Activated naive CD4-positive, alpha-beta T cell treated with anti-CD3 and anti-CD28 coated beads, Interleukin-2, amount 10 ng/mL, durations not matched to agents 7 days and 5 days (primary cell): ENCODE data around the gene VPS52.

Source experiments
- CTCF ChIA-PET: fragments of 350-600 bp; sonication (Branson Sonifier 250); formaldehyde crosslinking; loops from one replicate; lab custom pipeline; 2021; ENCODE audit warnings: antibody characterized with exemption; lab: Charles Lee
- DNase-seq: peaks from one replicate; pipeline ENCODE4 v3.0.0-alpha.2; 2020
- H3K27ac Mint-ChIP-seq: one replicate; pipeline ENCODE4 v1.8.0; 2021; ENCODE audit warnings: mild to moderate bottlenecking, moderate library complexity, mixed read lengths
- H3K27me3 Mint-ChIP-seq: one replicate; pipeline ENCODE4 v1.8.0; 2021; ENCODE audit warnings: mild to moderate bottlenecking, mixed read lengths
- H3K36me3 Mint-ChIP-seq: one replicate; pipeline ENCODE4 v1.8.0; 2021; ENCODE audit warnings: mixed read lengths
- H3K4me1 Mint-ChIP-seq: one replicate; pipeline ENCODE4 v1.8.0; 2021; ENCODE audit warnings: mixed read lengths
- H3K4me3 Mint-ChIP-seq: one replicate; pipeline ENCODE4 v1.8.0; 2021; ENCODE audit warnings: mild to moderate bottlenecking, moderate library complexity, mixed read lengths
- H3K9me3 Mint-ChIP-seq: one replicate; pipeline ENCODE4 v1.8.0; 2021; ENCODE audit warnings: mixed read lengths

The VPS52 gene

DNA sequence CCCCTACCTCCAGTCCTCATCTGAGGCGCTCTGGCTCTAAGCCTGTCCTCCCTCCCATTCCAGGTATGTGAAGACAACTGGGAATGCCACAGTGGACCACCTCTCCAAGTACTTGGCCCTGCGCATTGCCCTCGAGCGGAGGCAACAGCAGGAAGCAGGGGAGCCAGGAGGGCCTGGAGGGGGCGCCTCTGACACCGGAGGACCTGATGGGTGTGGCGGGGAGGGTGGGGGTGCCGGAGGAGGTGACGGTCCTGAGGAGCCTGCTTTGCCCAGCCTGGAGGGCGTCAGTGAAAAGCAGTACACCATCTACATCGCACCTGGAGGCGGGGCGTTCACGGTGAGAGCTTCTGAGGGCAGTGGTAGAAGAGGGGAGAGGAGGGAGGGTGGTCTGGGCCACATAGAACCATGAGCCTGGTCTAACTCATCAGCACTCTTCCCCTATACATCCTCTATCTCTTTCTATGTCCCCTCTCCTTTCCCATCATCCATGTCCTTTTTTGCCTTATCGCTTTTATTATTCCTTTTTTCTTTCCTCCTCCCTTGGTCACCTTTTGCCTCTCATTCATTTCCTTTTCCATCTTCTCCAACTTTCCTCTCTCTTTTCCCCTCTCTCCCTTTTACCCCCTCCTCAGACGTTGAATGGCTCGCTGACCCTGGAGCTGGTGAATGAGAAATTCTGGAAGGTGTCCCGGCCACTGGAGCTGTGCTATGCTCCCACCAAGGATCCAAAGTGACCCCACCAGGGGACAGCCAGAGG, 59.8 kb downstream of the VPS52 start:
- H3K27me3 Mint-ChIP-seq, result peaks cover 50% of the 10 kb centered on the region
- CTCF ChIA-PET, result interaction anchor here (0.8 to 1.7 kb wide), 2 partner anchors 37 to 611 kb away, joined by 3 to 6 read pairs; no protein-coding TSS in a partner anchor
- H3K27ac Mint-ChIP-seq, result no peak overlapping the region
- H3K9me3 Mint-ChIP-seq, result no peaks in the 10 kb centered on the region
- H3K4me1 Mint-ChIP-seq, result peaks cover 48% of the 10 kb centered on the region
- H3K36me3 Mint-ChIP-seq, result peaks cover 39% of the 10 kb centered on the region
- H3K4me3 Mint-ChIP-seq, result no peak overlapping the region
- no peak for DNase-seq

DNA sequence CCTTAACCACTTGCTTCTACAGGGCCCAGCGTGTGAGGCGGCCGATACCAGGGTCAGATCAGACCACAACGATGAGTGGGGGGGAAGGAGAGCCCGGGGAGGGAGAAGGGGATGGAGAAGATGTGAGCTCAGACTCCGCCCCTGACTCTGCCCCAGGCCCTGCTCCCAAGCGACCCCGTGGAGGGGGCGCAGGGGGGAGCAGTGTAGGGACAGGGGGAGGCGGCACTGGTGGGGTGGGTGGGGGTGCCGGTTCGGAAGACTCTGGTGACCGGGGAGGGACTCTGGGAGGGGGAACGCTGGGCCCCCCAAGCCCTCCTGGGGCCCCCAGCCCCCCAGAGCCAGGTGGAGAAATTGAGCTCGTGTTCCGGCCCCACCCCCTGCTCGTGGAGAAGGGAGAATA, 60.5 kb downstream of the VPS52 start:
- CTCF ChIA-PET, result interaction anchor here (0.8 kb wide), 1 partner anchor 612 kb away, joined by 3 read pairs; no protein-coding TSS in a partner anchor
- no peak overlapping the region for H3K4me3 Mint-ChIP-seq
- peaks cover 50% of the 10 kb centered on the region for H3K4me1 Mint-ChIP-seq
- peaks cover 39% of the 10 kb centered on the region for H3K36me3 Mint-ChIP-seq
- H3K27ac Mint-ChIP-seq, result no peak overlapping the region
- H3K27me3 Mint-ChIP-seq, result peaks cover 43% of the 10 kb centered on the region
- no peak for DNase-seq
- H3K9me3 Mint-ChIP-seq, result no peaks in the 10 kb centered on the region

DNA sequence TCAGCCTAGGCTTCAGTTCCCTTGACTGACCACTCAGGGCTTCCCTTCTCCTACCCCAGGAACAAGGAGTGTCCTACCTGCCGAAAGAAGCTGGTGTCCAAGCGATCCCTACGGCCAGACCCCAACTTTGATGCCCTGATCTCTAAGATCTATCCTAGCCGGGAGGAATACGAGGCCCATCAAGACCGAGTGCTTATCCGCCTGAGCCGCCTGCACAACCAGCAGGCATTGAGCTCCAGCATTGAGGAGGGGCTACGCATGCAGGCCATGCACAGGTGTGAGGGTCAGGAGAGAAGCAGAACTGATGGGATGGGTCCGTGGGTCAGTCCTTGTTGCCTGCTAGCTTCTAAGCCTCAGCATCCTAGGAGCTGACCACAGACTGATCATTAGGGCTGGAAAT, 61.8 kb downstream of the VPS52 start:
- H3K4me1 Mint-ChIP-seq, result peaks cover 62% of the 10 kb centered on the region
- peak overlapping the region; percentile 84 for H3K4me3 Mint-ChIP-seq
- DNase-seq, result no peak
- H3K27ac Mint-ChIP-seq, result no peak overlapping the region
- CTCF ChIA-PET, result interaction anchor here (1.1 to 1.3 kb wide), 2 partner anchors 10 to 38 kb away, joined by 4 to 6 read pairs; no protein-coding TSS in a partner anchor
- H3K27me3 Mint-ChIP-seq, result peaks cover 30% of the 10 kb centered on the region
- H3K36me3 Mint-ChIP-seq, result peaks cover 39% of the 10 kb centered on the region
- no peaks in the 10 kb centered on the region for H3K9me3 Mint-ChIP-seq

DNA sequence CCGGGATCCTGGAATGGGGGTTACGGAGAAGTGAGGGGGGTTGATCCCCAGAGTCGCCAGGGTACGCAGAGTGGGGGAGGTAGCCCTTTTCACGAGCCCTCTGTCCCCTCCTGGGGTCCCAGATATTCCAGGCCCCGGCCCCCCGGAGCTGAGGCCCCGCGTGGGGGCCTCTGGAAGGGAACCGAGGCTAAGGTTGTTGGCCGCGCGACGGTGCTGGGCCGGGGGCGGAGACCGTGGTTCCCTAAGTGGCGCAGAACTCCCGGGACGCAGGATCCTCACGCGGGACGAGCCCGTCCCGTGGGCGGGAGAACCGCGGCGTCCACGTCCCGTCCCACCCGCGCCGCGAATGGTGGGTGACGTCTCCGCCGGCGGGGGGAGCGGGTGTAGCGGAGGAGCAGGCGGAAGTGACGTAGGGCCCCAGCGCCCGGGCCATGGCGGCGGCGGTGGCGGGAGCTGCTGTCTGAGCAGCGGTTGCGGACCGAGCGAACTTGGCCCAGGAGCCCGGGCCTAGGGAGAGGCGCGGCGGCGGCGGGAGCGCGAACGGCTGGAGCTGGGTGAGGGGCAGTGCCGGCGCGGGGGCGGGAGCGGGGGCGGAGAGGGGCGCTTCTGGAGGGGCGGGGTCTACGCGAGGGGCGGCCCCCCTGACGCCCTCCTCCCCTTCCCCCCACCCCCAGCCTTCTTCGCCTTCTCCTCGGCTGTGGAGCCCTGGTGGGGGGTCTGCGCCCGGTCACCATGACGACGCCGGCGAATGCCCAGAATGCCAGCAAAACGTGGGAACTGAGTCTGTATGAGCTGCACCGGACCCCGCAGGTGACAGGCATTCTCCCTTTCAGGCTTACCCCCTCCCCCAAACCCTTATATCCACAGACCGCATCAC, 63.3 kb downstream of the VPS52 start, which contains the start of gene RING1:
TSS of gene RING1 (plus strand) at position 410 of the 877 bp plus-strand sequence. CDS start at position 733, 323 bp downstream.
- Mint-ChIP-seq H3K9me3 (no peaks in the 10 kb centered on the region), H3K27me3 (peaks cover 15% of the 10 kb centered on the region), H3K4me3 (peak within 1 kb of the TSS; percentile 84), H3K4me1 (peaks cover 61% of the 10 kb centered on the region), H3K36me3 (peaks cover 44% of the 10 kb centered on the region), H3K27ac (peak within 1 kb of the TSS; percentile 86)
- CTCF ChIA-PET, result interaction anchor here (1.0 to 2.1 kb wide), 6 partner anchors 9 to 85 kb away, joined by 3 to 11 read pairs (median 6); no protein-coding TSS in a partner anchor
- peak; percentile 92 for DNase-seq

DNA sequence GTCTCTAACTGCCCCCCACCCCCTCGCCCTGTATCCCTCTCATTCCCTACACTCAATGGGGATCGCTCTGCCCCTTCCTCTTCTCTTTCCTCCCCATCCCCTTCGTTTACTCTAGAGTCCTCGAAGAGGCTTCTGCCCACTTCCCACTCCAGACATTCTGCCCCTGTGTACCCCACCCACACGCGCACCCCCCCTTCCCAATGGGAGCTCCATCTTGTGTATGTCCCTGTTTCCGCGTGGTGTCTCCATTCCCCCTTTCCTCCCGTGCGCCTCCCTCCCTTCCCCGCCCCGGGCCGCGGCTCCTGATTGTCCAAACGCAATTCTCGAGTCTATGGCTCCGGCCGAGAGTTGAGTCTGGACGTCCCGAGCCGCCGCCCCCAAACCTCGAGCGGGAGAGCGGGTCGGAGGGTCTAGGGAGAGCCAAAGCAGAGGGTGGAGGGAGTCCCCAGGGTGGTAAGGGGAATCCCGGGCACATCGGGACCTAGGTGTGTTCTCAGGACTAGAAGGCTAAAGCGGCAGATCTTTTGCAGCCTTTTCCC, 64.1 kb downstream of the VPS52 start:
- CTCF ChIA-PET, result interaction anchor here (1.3 to 2.1 kb wide), 3 partner anchors 10 to 46 kb away, joined by 3 to 9 read pairs (median 7); no protein-coding TSS in a partner anchor
- H3K4me1 Mint-ChIP-seq, result peaks cover 61% of the 10 kb centered on the region
- H3K27me3 Mint-ChIP-seq, result peaks cover 8% of the 10 kb centered on the region
- H3K9me3 Mint-ChIP-seq, result no peaks in the 10 kb centered on the region
- no peak for DNase-seq
- H3K36me3 Mint-ChIP-seq, result peaks cover 44% of the 10 kb centered on the region
- peak overlapping the region; percentile 84 for H3K4me3 Mint-ChIP-seq
- peak overlapping the region; percentile 86 for H3K27ac Mint-ChIP-seq

DNA sequence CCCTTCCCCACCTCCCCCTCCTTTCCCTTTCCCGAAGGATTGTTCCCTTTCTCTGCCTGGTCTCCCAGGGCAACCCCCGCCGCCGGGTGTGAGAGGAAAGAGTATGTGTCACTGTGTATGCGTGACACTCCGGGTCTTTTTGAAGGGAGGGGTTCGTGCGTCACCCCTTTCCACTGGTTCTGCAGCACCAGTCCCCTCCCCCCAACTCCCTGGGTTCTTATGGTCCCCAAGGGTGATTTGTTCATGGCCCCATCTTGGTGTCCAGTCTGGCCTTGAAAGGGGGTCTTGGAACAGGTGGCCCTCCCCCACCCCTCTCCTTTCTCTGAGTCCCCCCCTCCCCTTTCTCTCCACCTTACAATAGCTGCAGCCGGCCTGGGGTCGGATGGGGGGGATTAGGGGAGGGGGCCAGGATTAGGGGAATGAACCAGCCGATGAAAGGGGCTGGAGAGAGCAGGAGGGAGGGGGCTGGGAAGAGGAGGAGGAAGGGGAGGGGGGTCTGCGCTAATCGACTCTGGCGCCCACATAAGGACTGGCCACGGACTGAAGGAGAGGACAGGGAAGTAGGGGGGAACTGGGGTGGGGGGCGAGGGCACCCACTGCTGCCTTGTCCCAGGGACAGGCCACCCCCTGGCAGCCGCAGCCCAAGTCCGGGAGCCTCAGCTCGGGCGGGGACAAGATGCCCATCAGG, 64.7 kb downstream of the VPS52 start:
- H3K27ac Mint-ChIP-seq, result no peak overlapping the region
- peaks cover 45% of the 10 kb centered on the region for H3K36me3 Mint-ChIP-seq
- H3K4me1 Mint-ChIP-seq, result peaks cover 61% of the 10 kb centered on the region
- peaks cover 2% of the 10 kb centered on the region for H3K27me3 Mint-ChIP-seq
- peak overlapping the region; percentile 84 for H3K4me3 Mint-ChIP-seq
- H3K9me3 Mint-ChIP-seq, result no peaks in the 10 kb centered on the region
- CTCF ChIA-PET, result no interaction called here
- DNase-seq, result no peak

DNA sequence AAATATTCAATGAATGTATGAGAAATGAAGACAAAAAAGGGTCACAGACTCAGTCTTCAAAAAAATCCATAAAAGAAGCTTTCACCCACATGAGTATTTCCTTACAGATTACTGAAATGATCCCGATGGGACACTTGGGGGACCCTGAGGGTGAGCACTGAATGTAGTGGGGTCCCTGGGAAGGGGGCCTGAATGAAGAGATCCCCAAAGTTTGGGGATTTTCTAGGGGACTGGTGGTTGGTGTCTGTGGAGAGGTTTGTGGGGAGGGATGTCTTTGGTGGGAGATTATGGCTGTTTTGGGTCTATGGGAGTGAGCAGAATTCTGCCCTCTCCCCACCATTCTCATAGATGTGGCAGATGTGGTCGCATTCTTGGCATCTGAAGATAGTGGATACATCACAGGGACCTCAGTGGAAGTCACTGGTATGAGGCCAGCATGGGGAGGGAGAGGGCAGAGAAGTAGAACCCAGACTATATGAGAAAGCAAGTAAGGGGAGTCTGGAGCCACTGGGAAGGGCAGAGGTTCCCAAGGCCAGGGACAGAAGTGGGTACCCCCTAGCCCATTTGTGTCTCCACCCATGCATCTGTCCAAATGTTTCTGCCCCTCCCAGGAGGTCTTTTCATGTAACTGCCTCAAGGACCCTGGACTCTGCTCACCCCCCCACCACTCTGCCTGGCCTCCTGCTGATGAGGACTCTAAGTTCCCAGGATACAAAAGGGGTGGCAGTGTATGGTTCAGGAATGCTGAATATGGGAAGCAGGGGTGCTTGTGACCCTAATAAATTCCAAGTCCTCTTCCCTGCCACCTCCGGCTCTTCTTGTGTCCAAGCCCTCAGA, 65.4 kb downstream of the VPS52 start:
- CTCF ChIA-PET, result interaction anchor here (3.3 kb wide), 1 partner anchor 42 kb away, joined by 27 read pairs; no protein-coding TSS in a partner anchor
- peaks cover 68% of the 10 kb centered on the region for H3K4me1 Mint-ChIP-seq
- no peaks in the 10 kb centered on the region for H3K27me3 Mint-ChIP-seq
- H3K9me3 Mint-ChIP-seq, result no peaks in the 10 kb centered on the region
- H3K4me3 Mint-ChIP-seq, result peak overlapping the region; percentile 90
- peak overlapping the region; percentile 5 for H3K27ac Mint-ChIP-seq
- no peak for DNase-seq
- peaks cover 48% of the 10 kb centered on the region for H3K36me3 Mint-ChIP-seq

DNA sequence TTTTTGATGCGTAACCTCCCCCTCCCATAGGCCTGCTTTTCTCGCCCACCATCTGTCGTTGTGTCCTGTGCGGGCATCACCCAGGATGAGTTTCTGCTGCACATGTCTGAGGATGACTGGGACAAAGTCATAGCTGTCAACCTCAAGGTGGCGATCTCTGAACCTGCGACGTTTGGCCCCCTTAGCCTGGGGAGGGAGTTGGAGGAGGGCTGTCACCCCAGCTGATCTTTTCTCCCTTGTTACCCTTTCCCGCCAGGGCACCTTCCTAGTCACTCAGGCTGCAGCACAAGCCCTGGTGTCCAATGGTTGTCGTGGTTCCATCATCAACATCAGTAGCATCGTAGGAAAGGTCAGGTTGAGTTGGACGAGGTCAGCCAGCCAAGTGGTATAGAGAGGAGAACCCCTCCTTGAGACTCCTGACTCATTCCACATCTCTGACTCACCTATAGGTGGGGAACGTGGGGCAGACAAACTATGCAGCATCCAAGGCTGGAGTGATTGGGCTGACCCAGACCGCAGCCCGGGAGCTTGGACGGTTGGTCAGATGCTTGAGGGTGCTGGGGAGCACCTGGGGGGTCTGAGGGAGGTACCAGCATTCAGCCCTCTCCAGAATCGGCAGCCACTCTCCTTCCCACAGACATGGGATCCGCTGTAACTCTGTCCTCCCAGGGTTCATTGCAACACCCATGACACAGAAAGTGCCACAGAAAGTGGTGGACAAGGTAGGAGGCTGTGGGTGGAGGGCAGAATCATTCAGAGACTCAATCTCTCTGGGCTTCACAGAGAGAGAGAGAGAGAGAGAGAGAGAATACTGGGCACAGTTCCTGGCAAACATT, 66.3 kb downstream of the VPS52 start:
- peak overlapping the region; percentile 62 for H3K27ac Mint-ChIP-seq
- no peaks in the 10 kb centered on the region for H3K9me3 Mint-ChIP-seq
- H3K4me3 Mint-ChIP-seq, result peak overlapping the region; percentile 90
- H3K4me1 Mint-ChIP-seq, result peaks cover 70% of the 10 kb centered on the region
- no peaks in the 10 kb centered on the region for H3K27me3 Mint-ChIP-seq
- H3K36me3 Mint-ChIP-seq, result peaks cover 45% of the 10 kb centered on the region
- CTCF ChIA-PET, result interaction anchor here (3.3 kb wide), 1 partner anchor 43 kb away, joined by 27 read pairs; no protein-coding TSS in a partner anchor
- DNase-seq, result no peak

DNA sequence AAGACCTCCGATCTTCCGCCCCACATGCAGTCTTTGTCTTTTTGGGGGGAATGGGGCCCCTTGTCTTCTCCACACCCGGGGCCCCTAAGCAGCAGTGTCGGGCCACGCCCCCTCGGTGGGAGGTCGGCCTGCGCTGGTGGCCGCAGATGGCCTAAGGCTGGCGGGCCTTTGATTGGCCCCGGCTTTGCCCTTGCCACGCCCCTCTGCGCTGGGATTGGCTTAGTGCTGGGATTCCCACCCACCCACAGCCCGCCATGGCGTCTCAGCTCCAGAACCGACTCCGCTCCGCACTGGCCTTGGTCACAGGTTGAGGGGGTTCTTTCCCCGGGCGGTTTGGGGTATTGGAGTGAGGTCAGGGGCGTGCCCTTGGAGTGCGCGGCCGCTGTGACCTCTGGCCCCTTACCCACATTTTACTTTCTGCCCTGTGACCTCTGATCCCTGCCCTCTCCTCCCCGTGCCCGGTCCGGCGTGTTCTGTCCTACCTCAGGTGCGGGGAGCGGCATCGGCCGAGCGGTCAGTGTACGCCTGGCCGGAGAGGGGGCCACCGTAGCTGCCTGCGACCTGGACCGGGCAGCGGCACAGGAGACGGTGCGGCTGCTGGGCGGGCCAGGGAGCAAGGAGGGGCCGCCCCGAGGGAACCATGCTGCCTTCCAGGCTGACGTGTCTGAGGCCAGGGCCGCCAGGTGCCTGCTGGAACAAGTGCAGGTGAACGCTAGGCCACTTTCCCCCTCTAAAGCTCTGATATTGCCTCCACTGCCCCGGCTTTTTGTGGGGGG, 67.1 kb downstream of the VPS52 start, which contains the start of gene HSD17B8:
TSS of gene HSD17B8 (plus strand) at position 241 of the 776 bp plus-strand sequence. CDS start at position 255, 14 bp downstream.
- Mint-ChIP-seq H3K4me1 (peaks cover 69% of the 10 kb centered on the region), H3K27me3 (no peaks in the 10 kb centered on the region), H3K36me3 (peaks cover 38% of the 10 kb centered on the region), H3K27ac (peak within 1 kb of the TSS; percentile 81), H3K9me3 (no peaks in the 10 kb centered on the region), H3K4me3 (peak within 1 kb of the TSS; percentile 90)
- CTCF ChIA-PET, result interaction anchor here (3.3 kb wide), 1 partner anchor 44 kb away, joined by 27 read pairs; no protein-coding TSS in a partner anchor
- DNase-seq, result peak; percentile 96

DNA sequence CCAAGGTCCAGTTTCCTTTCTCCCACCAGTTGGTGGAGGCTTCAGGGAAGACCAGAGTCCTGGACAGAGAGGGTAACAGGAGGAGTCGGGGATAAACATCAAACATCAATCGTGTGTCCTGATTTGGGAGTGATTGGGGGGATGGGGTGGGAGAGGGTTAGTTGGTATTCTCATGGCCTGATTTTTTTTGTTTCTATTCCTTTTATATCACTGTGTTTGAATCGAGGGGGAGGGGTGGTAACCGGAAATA, 67.6 kb downstream of the VPS52 start:
- H3K27ac Mint-ChIP-seq, result peak overlapping the region; percentile 81

DNA sequence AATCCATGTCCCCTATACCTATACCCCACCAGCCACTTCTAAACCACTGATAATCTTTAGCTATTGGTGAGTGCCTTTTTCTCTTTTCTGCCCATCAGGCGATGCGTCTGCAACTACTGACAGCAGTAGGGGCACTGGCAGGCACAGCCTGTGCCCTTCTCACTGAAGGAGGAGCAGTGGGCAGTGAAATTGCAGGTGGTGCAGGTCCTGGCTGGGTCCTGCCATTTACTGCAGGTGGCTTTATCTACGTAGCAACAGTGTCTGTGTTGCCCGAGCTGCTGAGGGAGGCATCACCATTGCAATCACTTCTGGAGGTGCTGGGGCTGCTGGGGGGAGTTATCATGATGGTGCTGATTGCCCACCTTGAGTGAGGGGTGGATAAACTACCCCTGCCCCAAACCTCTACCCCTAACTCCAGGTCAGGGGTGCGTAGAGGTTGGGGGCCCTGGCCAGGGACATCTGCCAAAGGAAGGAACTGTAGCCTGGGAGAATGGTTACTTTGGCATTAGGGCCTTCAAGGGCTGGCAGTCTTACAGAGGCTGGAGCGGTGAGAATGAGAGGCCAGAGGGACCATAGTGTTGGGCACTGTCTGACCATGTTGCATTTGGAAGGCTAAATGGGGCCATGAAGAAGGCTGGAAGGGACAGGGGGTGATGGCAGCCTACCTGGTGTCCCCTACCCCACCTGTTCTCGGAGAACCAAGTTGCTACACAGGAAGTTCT, 68.1 kb downstream of the VPS52 start:
- no peak for DNase-seq
- H3K9me3 Mint-ChIP-seq, result no peaks in the 10 kb centered on the region
- CTCF ChIA-PET, result interaction anchor here (3.3 kb wide), 1 partner anchor 45 kb away, joined by 27 read pairs; no protein-coding TSS in a partner anchor
- peak overlapping the region; percentile 7 for H3K27ac Mint-ChIP-seq
- H3K27me3 Mint-ChIP-seq, result no peaks in the 10 kb centered on the region
- H3K4me1 Mint-ChIP-seq, result peaks cover 69% of the 10 kb centered on the region
- H3K36me3 Mint-ChIP-seq, result peaks cover 31% of the 10 kb centered on the region
- H3K4me3 Mint-ChIP-seq, result peak overlapping the region; percentile 90

More for the DNA sequence above, 67.6 kb downstream of the VPS52 start:
- CTCF ChIA-PET, result interaction anchor here (3.3 kb wide), 1 partner anchor 44 kb away, joined by 27 read pairs; no protein-coding TSS in a partner anchor
- Mint-ChIP-seq H3K4me3 (peak overlapping the region; percentile 90), H3K36me3 (peaks cover 33% of the 10 kb centered on the region), H3K27me3 (no peaks in the 10 kb centered on the region), H3K9me3 (no peaks in the 10 kb centered on the region), H3K4me1 (peaks cover 69% of the 10 kb centered on the region)
- no peak for DNase-seq
